HEK293 (cell line): ENCODE data around the gene SCAMP2.
A peak's percentile ranks its signal among the peaks of the same experiment; 100 is the strongest.

ENCODE experiments used
- CTCF ChIA-PET: fragments of 350-600 bp; formaldehyde crosslinking; extraction: SDS; loops from one replicate; lab custom pipeline; 2021; ENCODE audit warnings: antibody characterized with exemption; lab: Yijun Ruan, JAX
- POLR2A ChIA-PET: fragments of 300-600 bp; formaldehyde crosslinking; extraction: SDS; loops from one replicate; lab custom pipeline; 2020; ENCODE audit warnings: antibody characterized with exemption, inconsistent platforms; lab: Yijun Ruan, JAX
- H3K27ac ChIP-seq: fragments of 200-500 bp; sonication (Bioruptor generic); 2 replicates; pipeline ENCODE4 v1.5.1; 2014; ENCODE audit warnings: low read depth, low read length, control low read depth, inconsistent platforms; ENCODE audit errors: extremely low read depth
- H3K36me3 ChIP-seq, 2 experiments: fragments of 200-500 bp in 1 of 2; sonication (Bioruptor generic) in 1 of 2; 1 replicate in 1 of 2; 2 replicates in 1 of 2; pipeline ENCODE4 v1.5.1; 2014 to 2017; ENCODE audit warnings: inconsistent platforms in 2 of 2, low read length in 2 of 2; ENCODE audit not compliant: control insufficient read depth in 2 of 2, insufficient read depth in 1 of 2
- H3K4me1 ChIP-seq: fragments of 200-500 bp; sonication (Bioruptor generic); 2 replicates; pipeline ENCODE4 v1.5.1; 2014; ENCODE audit warnings: mild to moderate bottlenecking, low read length, inconsistent platforms; ENCODE audit not compliant: control insufficient read depth, insufficient read depth
- H3K4me3 ChIP-seq: 2 replicates; pipeline ENCODE4 v1.5.1; 2011; ENCODE audit warnings: low read depth, mild to moderate bottlenecking, control low read depth, low read length, moderate library complexity
- H3K9me3 ChIP-seq: fragments of 200-500 bp; sonication (Bioruptor generic); 2 replicates; pipeline ENCODE4 v1.5.1; 2014; ENCODE audit warnings: low read depth, low read length, inconsistent platforms; ENCODE audit not compliant: control insufficient read depth, insufficient read depth
- FEZF1 ChIP-seq: fragments of 450-650 bp; formaldehyde crosslinking; IDR thresholded peaks from 2 replicates; pipeline ENCODE4 v1.5.1; 2016; ENCODE audit warnings: missing biosample characterization, missing genetic modification characterization
- GLI2 ChIP-seq: fragments of 450-650 bp; formaldehyde crosslinking; IDR thresholded peaks from 2 replicates; pipeline ENCODE4; 2017; ENCODE audit warnings: missing biosample characterization, missing genetic modification characterization, low read depth, borderline replicate concordance
- GLIS2 ChIP-seq: fragments of 450-650 bp; formaldehyde crosslinking; IDR thresholded peaks from 2 replicates; pipeline ENCODE4 v1.5.1; 2016; ENCODE audit warnings: missing biosample characterization, missing genetic modification characterization
- KLF10 ChIP-seq: fragments of 450-650 bp; IDR thresholded peaks from 2 replicates; pipeline ENCODE4 v1.5.1; 2018; ENCODE audit warnings: missing biosample characterization, mild to moderate bottlenecking, missing genetic modification characterization
- KLF8 ChIP-seq: fragments of 450-650 bp; formaldehyde crosslinking; IDR thresholded peaks from 2 replicates; pipeline ENCODE4 v1.5.1; 2016; ENCODE audit warnings: missing biosample characterization, missing genetic modification characterization
- OSR2 ChIP-seq: fragments of 450-650 bp; formaldehyde crosslinking; IDR thresholded peaks from 2 replicates; pipeline ENCODE4 v1.5.1; 2016; ENCODE audit warnings: missing biosample characterization, missing genetic modification characterization
- PRDM10 ChIP-seq: fragments of 450-650 bp; formaldehyde crosslinking; IDR thresholded peaks from 2 replicates; pipeline ENCODE4 v1.5.1; 2016; ENCODE audit warnings: missing biosample characterization, missing genetic modification characterization
- SETDB1 ChIP-seq: IDR thresholded peaks from one replicate; pipeline ENCODE4 v1.6.1; 2017; ENCODE audit warnings: mild to moderate bottlenecking, low read length, moderate library complexity, mixed read lengths; ENCODE audit not compliant: insufficient read length
- ZBTB49 ChIP-seq: fragments of 450-650 bp; formaldehyde crosslinking; IDR thresholded peaks from 2 replicates; pipeline ENCODE4 v1.5.1; 2016; ENCODE audit warnings: missing biosample characterization, missing genetic modification characterization, low read depth
- ZFHX2 ChIP-seq: fragments of 450-650 bp; formaldehyde crosslinking; conservative IDR thresholded peaks from 2 replicates; pipeline ENCODE4 v1.5.1; 2016; ENCODE audit warnings: missing biosample characterization, missing genetic modification characterization
- ZNF155 ChIP-seq: fragments of 450-650 bp; formaldehyde crosslinking; IDR thresholded peaks from 2 replicates; pipeline ENCODE4 v1.5.1; 2016; ENCODE audit warnings: missing biosample characterization, missing genetic modification characterization
- ZNF175 ChIP-seq: fragments of 450-650 bp; formaldehyde crosslinking; IDR thresholded peaks from 2 replicates; pipeline ENCODE4 v1.5.1; 2016; ENCODE audit warnings: missing biosample characterization, missing genetic modification characterization
- ZNF266 ChIP-seq: fragments of 450-650 bp; formaldehyde crosslinking; IDR thresholded peaks from 2 replicates; pipeline ENCODE4 v1.5.1; 2016; ENCODE audit warnings: missing biosample characterization, missing genetic modification characterization, low read depth
- ZNF280C ChIP-seq: fragments of 450-650 bp; formaldehyde crosslinking; IDR thresholded peaks from 2 replicates; pipeline ENCODE4 v1.5.1; 2016; ENCODE audit warnings: missing biosample characterization, missing genetic modification characterization
- ZNF391 ChIP-seq: fragments of 450-650 bp; formaldehyde crosslinking; IDR thresholded peaks from 2 replicates; pipeline ENCODE4 v1.5.1; 2016; ENCODE audit warnings: low read depth, missing biosample characterization, missing genetic modification characterization, borderline replicate concordance
- ZNF473 ChIP-seq: fragments of 450-650 bp; formaldehyde crosslinking; IDR thresholded peaks from 2 replicates; pipeline ENCODE4 v1.5.1; 2017; ENCODE audit warnings: missing biosample characterization, missing genetic modification characterization
- ZNF571 ChIP-seq: fragments of 450-650 bp; formaldehyde crosslinking; IDR thresholded peaks from 2 replicates; pipeline ENCODE4 v1.5.0; 2017; ENCODE audit warnings: missing biosample characterization, missing genetic modification characterization
- ZNF600 ChIP-seq: fragments of 450-650 bp; formaldehyde crosslinking; IDR thresholded peaks from 2 replicates; pipeline ENCODE4 v1.5.1; 2016; ENCODE audit warnings: missing biosample characterization, missing genetic modification characterization
- ZNF768 ChIP-seq: fragments of 450-650 bp; formaldehyde crosslinking; IDR thresholded peaks from 2 replicates; pipeline ENCODE4 v1.5.1; 2018; ENCODE audit warnings: missing biosample characterization, mild to moderate bottlenecking, missing genetic modification characterization
- ZSCAN23 ChIP-seq: fragments of 450-650 bp; formaldehyde crosslinking; IDR thresholded peaks from 2 replicates; pipeline ENCODE4 v1.5.1; 2016; ENCODE audit warnings: missing biosample characterization, missing genetic modification characterization
- ZSCAN4 ChIP-seq: fragments of 450-650 bp; formaldehyde crosslinking; IDR thresholded peaks from 2 replicates; pipeline ENCODE4 v1.5.1; 2017; ENCODE audit warnings: missing biosample characterization, missing genetic modification characterization
- TF ChIP-seq, protein P1 (sequence below): fragments of 450-650 bp; formaldehyde crosslinking; IDR thresholded peaks from 2 replicates; pipeline ENCODE4 v1.5.1; 2016; ENCODE audit warnings: missing biosample characterization, missing genetic modification characterization

The SCAMP2 gene

DNA sequence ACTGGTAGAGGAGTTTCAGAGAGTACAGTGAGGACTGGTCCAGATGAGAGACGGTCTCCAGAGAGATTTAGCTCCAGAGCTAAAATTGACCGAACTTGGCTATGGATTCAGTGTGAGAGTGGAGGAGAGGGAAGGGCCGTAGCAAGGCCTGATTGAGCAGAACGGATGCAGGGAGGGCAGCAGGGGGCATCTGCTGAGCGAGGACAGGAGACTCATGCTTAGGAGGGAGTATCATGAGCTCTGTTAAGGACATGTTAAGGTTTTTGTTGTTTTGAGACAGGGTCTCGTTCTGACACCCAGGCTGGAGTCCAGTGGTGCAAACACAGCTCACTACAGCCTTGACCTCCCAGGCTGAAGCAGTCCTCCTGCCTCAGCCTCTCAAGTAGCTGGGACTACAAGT lies 68.2 kb downstream of the SCAMP2 start:
- H3K27ac ChIP-seq = no peak overlapping the region
- H3K4me1 ChIP-seq = no peaks in the 10 kb centered on the region
- ChIA-PET CTCF (interaction anchor here (0.7 to 3.4 kb wide), 10 partner anchors 17 to 173 kb away, joined by 3 to 18 read pairs (median 6); partner anchors contain the start of gene CSK), POLR2A (interaction anchor here (0.5 to 1.4 kb wide), 4 partner anchors 11 to 17 kb away, joined by 3 to 4 read pairs (median 4); no protein-coding TSS in a partner anchor)
- no peak overlapping the region for H3K4me3 ChIP-seq
- H3K9me3 ChIP-seq = no peaks in the 10 kb centered on the region
- TF ChIP-seq ZNF280C (tag by site-specific recombination) (no peak), ZNF600 (tag by site-specific recombination) (peak; percentile 96)
- H3K36me3 ChIP-seq = peaks cover 12 to 43% of the 10 kb centered on the region in 2 experiments; a peak in 2 of 3 replicates

DNA sequence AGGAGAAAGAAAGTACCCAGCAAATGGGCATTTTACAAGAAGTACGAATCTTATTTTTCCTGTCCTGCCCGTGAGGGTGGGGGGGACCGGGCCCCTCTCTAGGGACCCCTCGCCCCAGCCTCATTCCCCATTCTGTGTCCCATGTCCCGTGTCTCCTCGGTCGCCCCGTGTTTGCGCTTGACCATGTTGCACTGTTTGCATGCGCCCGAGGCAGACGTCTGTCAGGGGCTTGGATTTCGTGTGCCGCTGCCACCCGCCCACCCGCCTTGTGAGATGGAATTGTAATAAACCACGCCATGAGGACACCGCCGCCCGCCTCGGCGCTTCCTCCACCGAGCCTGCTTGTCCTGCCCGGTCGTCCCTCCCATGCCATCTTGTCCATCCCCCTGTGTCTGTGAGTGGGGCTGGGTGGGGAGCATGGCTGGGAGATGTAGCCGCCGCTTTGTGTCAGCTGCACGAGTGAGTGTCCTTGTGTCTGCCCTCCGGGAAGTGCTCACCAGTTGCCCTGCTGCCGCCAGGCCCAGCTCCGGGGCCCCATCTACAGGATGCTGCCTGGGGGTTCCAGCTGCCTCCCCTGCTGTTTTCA lies 70.2 kb downstream of the SCAMP2 start:
- POLR2A ChIA-PET = no interaction called here

More for the DNA sequence above, 70.2 kb downstream of the SCAMP2 start:
- no peak for TF ChIP-seq ZNF473 (tag by site-specific recombination)
- TF ChIP-seq ZNF571 (tag by site-specific recombination) = no peak
- no peak for TF ChIP-seq ZNF266 (tag by site-specific recombination)
- TF ChIP-seq ZFHX2 = no peak
- no peak for TF ChIP-seq OSR2 (tag by site-specific recombination)
- TF ChIP-seq PRDM10 (tag by site-specific recombination) = no peak
- no peak for TF ChIP-seq SETDB1
- TF ChIP-seq ZNF175 = no peak
- no peak for TF ChIP-seq KLF10
- TF ChIP-seq ZNF391 (tag by site-specific recombination) = no peak
- no peak for TF ChIP-seq KLF8 (tag by site-specific recombination)
- TF ChIP-seq FEZF1 (tag by site-specific recombination) = no peak
- TF ChIP-seq ZSCAN4 (tag by site-specific recombination) = no peak
- TF ChIP-seq GLI2 (tag by site-specific recombination) = no peak
- no peak for TF ChIP-seq ZNF768 (tag by site-specific recombination)
- TF ChIP-seq, protein P1, sequence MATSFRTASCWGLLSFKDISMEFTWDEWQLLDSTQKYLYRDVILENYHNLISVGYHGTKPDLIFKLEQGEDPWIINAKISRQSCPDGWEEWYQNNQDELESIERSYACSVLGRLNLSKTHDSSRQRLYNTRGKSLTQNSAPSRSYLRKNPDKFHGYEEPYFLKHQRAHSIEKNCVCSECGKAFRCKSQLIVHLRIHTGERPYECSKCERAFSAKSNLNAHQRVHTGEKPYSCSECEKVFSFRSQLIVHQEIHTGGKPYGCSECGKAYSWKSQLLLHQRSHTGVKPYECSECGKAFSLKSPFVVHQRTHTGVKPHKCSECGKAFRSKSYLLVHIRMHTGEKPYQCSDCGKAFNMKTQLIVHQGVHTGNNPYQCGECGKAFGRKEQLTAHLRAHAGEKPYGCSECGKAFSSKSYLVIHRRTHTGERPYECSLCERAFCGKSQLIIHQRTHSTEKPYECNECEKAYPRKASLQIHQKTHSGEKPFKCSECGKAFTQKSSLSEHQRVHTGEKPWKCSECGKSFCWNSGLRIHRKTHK (tag by site-specific recombination) = no peak
- TF ChIP-seq ZBTB49 (tag by site-specific recombination) = no peak
- no peak for TF ChIP-seq ZSCAN23 (tag by site-specific recombination)
- no peak for TF ChIP-seq GLIS2 (tag by site-specific recombination)
- no peak for TF ChIP-seq ZNF155 (tag by site-specific recombination)
- H3K27ac ChIP-seq = no peak overlapping the region
- H3K9me3 ChIP-seq = no peaks in the 10 kb centered on the region
- H3K4me1 ChIP-seq = no peaks in the 10 kb centered on the region
- H3K36me3 ChIP-seq = peaks cover 12 to 63% of the 10 kb centered on the region in 2 experiments; a peak in 2 of 3 replicates
- H3K4me3 ChIP-seq = no peak overlapping the region
- CTCF ChIA-PET = interaction anchor here (1.0 to 3.4 kb wide), 4 partner anchors 21 to 171 kb away, joined by 3 to 18 read pairs (median 12); partner anchors contain the start of gene CSK
